Psoas muscle (tissue), 8 donors: ENCODE results near the gene RAMP1. TPM values are rescaled to one million over a fixed set of nuclear protein-coding genes. Genes with fewer than 3 reads are reported as not detected.

Experiments
- ATAC-seq, 4 donors: fragments of 200-7000 bp; cut with Tn5 transposase; one replicate each; pipeline ENCODE4 v1.9.1; 2020; ENCODE audit warnings: moderate library complexity in 3 of 4, mild to moderate bottlenecking in 2 of 4
- DNase-seq, 2 donors: peaks; one replicate each; pipeline ENCODE4 v3.0.0-alpha.2; 2020
- H3K27ac ChIP-seq: fragments of 200-600 bp; one replicate; pipeline ENCODE4 v1.8.0; 2022
- H3K27me3 ChIP-seq, 3 donors: fragments of 200-600 bp in 1 of 3; one replicate each; pipeline versions ENCODE4 v1.6.1 to v1.8.0; 2013 to 2022; ENCODE audit warnings: low read length in 2 of 3, mild to moderate bottlenecking in 2 of 3, moderate library complexity in 1 of 3; ENCODE audit not compliant: insufficient read depth in 3 of 3
- H3K36me3 ChIP-seq, 2 donors: fragments of 200-600 bp in 1 of 2; one replicate each; pipeline versions ENCODE4 v1.6.1 to v1.8.0; 2013 to 2022; ENCODE audit warnings: low read depth in 1 of 2, mild to moderate bottlenecking in 1 of 2, moderate library complexity in 1 of 2; ENCODE audit not compliant: insufficient read depth in 1 of 2
- H3K4me1 ChIP-seq: fragments of 200-600 bp; one replicate; pipeline ENCODE4 v1.8.0; 2022
- H3K4me3 ChIP-seq: fragments of 200-600 bp; one replicate; pipeline ENCODE4 v1.8.0; 2022; ENCODE audit warnings: mild to moderate bottlenecking
- H3K9me3 ChIP-seq: fragments of 200-600 bp; one replicate; pipeline ENCODE4 v1.8.0; 2022
- CTCF ChIP-seq: fragments of 200-600 bp; IDR thresholded peaks from one replicate; pipeline ENCODE4 v1.8.0; 2022; ENCODE audit warnings: antibody characterized with exemption
- WGBS, 3 donors: extraction: QIAGEN DNeasy Blood & Tissue Kit; methylation state at CpG; one replicate each; pipeline versions ENCODE4 v1.1.6 to v1.1.7; 2013; 5-methylcytosine and 5-hydroxymethylcytosine counted together
- intact Hi-C, 2 donors: fragments of 100-400 bp; cut with DNase I; formaldehyde crosslinking; loops; one replicate each; pipeline versions ENCODE4 v1.11.0 to v1.14.2; 2022
- polyA plus RNA-seq, 3 donors: library from polyadenylated mRNA; stranded (reverse); fragments of 200-250 nt; gene quantifications; one replicate each; pipeline ENCODE4 v1.2.3, GENCODE V29; 2013
- total RNA-seq, 4 donors: library from RNA; stranded (reverse); fragmentation: NEBNext Ultra II Directional in 2 of 4; extraction: Animal tissue kit (Norgen Biotek cat#: 25700) in 2 of 4; gene quantifications; one replicate each; pipeline versions ENCODE4 v1.2.1 to v1.2.4, GENCODE V29; 2021 to 2023
- donor health status: healthy with polysubstance abuse.
- donor health status: DM: no; HTN: no; CAD: no; lungs with moderate emphysema.
- donor health status: Bipolar disorder and iron deficiency.
- donor health status: healthy.
- donor health status: DM: yes; HTN: yes; CAD: no.
- donor health status: DM: no; HTN: no; CAD: no.
- donor health status: DM: no; HTN: no; CAD: no.
- donor health status: DM: yes; HTN: yes; CAD: no.

Gene RAMP1
- total and polyA plus RNA-seq, 7 donors = 32.8 to 367 (median 91.9) TPM

- Histone ChIP-seq H3K4me3 (no peak overlapping the region), H3K36me3 (no peaks in the 10 kb centered on the region), H3K27ac (no peak overlapping the region), H3K9me3 (no peaks in the 10 kb centered on the region), H3K4me1 (peaks cover 4% of the 10 kb centered on the region), H3K27me3 (no peaks in the 10 kb centered on the region)
- no peak for TF ChIP-seq CTCF
- DNase-seq (no peak), ATAC-seq (no peak)
- intact Hi-C loops = loop anchor here in 1 of 2 donors (10.0 kb wide), 1 partner anchor 173 kb away; the partner anchor contains the start of gene KLHL30
- 87 to 91% (median 89%) methylated on average over 5 of the region's 5 CpGs for WGBS, 3 donors
Observed at GRCh38 chr2:237961637-237962036, 102.2 kb downstream of the RAMP1 start.

Other genes starting within 250 kb of the RAMP1 start
- gene LRRFIP1, start 232.0 kb upstream of the RAMP1 start, total RNA-seq = 100 to 1,000 TPM in 1 of 4 donors, 10 to 100 TPM in 3; 91.9 to 108 (median 93.4) TPM
- gene LRRFIP1, start 232.0 kb upstream of the RAMP1 start, polyA plus RNA-seq = 10 to 100 TPM; 42.3 to 62.6 (median 50.4) TPM
- gene RBM44, start 60.8 kb upstream of the RAMP1 start, total RNA-seq = under 1 TPM; 0.17 to 0.58 (median 0.38) TPM
- under 1 TPM; 0.06 to 0.39 (median 0.14) TPM for gene RBM44, start 60.8 kb upstream of the RAMP1 start, polyA plus RNA-seq
- gene UBE2F, start 107.4 kb downstream of the RAMP1 start, total RNA-seq = 10 to 100 TPM; 46.0 to 67.5 (median 52.5) TPM
- gene UBE2F, start 107.4 kb downstream of the RAMP1 start, polyA plus RNA-seq = 100 to 1,000 TPM in 2 of 3 donors, 10 to 100 TPM in 1; 74.2 to 134 (median 101) TPM
- 10 to 100 TPM in 1 of 4 donors, 1 to 10 TPM in 3; 4.8 to 10.1 (median 7.4) TPM for gene SCLY, start 201.4 kb downstream of the RAMP1 start, total RNA-seq
- 1 to 10 TPM; 4.6 to 8.8 (median 6.5) TPM for gene SCLY, start 201.4 kb downstream of the RAMP1 start, polyA plus RNA-seq
- gene ESPNL, start 240.7 kb downstream of the RAMP1 start, total RNA-seq = under 1 TPM in 3 of 4 donors, not detected in 1; 0.17 to 0.32 (median 0.22) TPM
- under 1 TPM; 0.04 to 0.14 (median 0.12) TPM for gene ESPNL, start 240.7 kb downstream of the RAMP1 start, polyA plus RNA-seq